Neural progenitor cell (in vitro differentiated cells): ENCODE data around the gene GAB1. TPM values are rescaled to one million over a fixed set of nuclear protein-coding genes. Genes with fewer than 3 reads are reported as not detected.

Experiments used
- DNase-seq: peaks from one replicate; pipeline ENCODE4 v3.0.0-alpha.2; 2016; ENCODE audit warnings: low spot score
- H2AFZ ChIP-seq: fragments of 200-600 bp; sonication (generic); replicated peaks from 2 replicates; pipeline ENCODE4 v1.6.1; 2016; ENCODE audit warnings: antibody characterized with exemption
- H3F3A ChIP-seq: fragments of 200-600 bp; sonication (generic); 2 replicates; pipeline ENCODE4 v1.6.1; 2016; ENCODE audit warnings: antibody characterized with exemption, low read depth
- H3K27ac ChIP-seq: fragments of 200-600 bp; sonication (generic); 2 replicates; pipeline ENCODE4 v1.5.1; 2016; ENCODE audit warnings: mild to moderate bottlenecking
- H3K27me3 ChIP-seq: fragments of 200-600 bp; sonication (generic); 2 replicates; pipeline ENCODE4 v1.6.1; 2016; ENCODE audit warnings: mild to moderate bottlenecking, moderate library complexity
- H3K36me3 ChIP-seq: fragments of 200-600 bp; sonication (generic); 2 replicates; pipeline ENCODE4 v1.5.1; 2016
- H3K4me1 ChIP-seq: fragments of 200-600 bp; sonication (generic); 2 replicates; pipeline ENCODE4 v1.6.1; 2016; ENCODE audit warnings: mixed run types
- H3K4me2 ChIP-seq: fragments of 200-600 bp; sonication (generic); 2 replicates; pipeline ENCODE4 v1.6.1; 2016
- H3K4me3 ChIP-seq: fragments of 200-600 bp; sonication (generic); 2 replicates; pipeline ENCODE4 v1.5.1; 2016
- H3K79me2 ChIP-seq: fragments of 200-600 bp; sonication (generic); 2 replicates; pipeline ENCODE4 v1.6.1; 2016; ENCODE audit warnings: low read depth
- H3K9ac ChIP-seq: fragments of 200-600 bp; sonication (generic); 2 replicates; pipeline ENCODE4 v1.6.1; 2016
- H3K9me3 ChIP-seq: fragments of 200-600 bp; sonication (generic); 2 replicates; pipeline ENCODE4 v1.5.1; 2016; ENCODE audit warnings: low read depth
- H4K20me1 ChIP-seq: fragments of 200-600 bp; sonication (generic); 2 replicates; pipeline ENCODE4 v1.6.1; 2016; ENCODE audit warnings: low read depth
- H3K27ac Mint-ChIP-seq: 3 replicates; pipeline ENCODE4 v1.8.0; 2021; ENCODE audit warnings: mixed read lengths
- H3K27me3 Mint-ChIP-seq: 2 replicates; pipeline ENCODE4 v1.8.0; 2022; ENCODE audit warnings: low read depth, mild to moderate bottlenecking, inconsistent platforms, moderate library complexity, mixed read lengths; ENCODE audit not compliant: insufficient read depth
- H3K36me3 Mint-ChIP-seq: 3 replicates; pipeline ENCODE4 v1.8.0; 2021; ENCODE audit warnings: mixed read lengths
- H3K4me1 Mint-ChIP-seq: 3 replicates; pipeline ENCODE4 v1.8.0; 2021; ENCODE audit warnings: mixed read lengths
- H3K4me3 Mint-ChIP-seq: 3 replicates; pipeline ENCODE4 v1.8.0; 2021; ENCODE audit warnings: mild to moderate bottlenecking, moderate library complexity, mixed read lengths
- H3K9me3 Mint-ChIP-seq: 3 replicates; pipeline ENCODE4 v1.8.0; 2020; ENCODE audit warnings: mixed read lengths
- CTCF ChIP-seq: fragments of 200-600 bp; sonication (generic); IDR thresholded peaks from 2 replicates; pipeline ENCODE4 v1.5.1; 2017; ENCODE audit warnings: antibody characterized with exemption, mild to moderate bottlenecking
- EZH2 ChIP-seq: fragments of 200-600 bp; sonication (generic); IDR thresholded peaks from 2 replicates; pipeline ENCODE4 v1.6.1; 2017; ENCODE audit warnings: antibody characterized with exemption, mild to moderate bottlenecking, moderate library complexity
- EZH2phosphoT487 ChIP-seq: fragments of 200-600 bp; sonication (generic); IDR thresholded peaks from 2 replicates; pipeline ENCODE4 v1.6.1; 2017; ENCODE audit warnings: antibody characterized with exemption
- microRNA-seq: library from miRNA; unstranded; fragments of <30 nt; microRNA quantifications from one replicate; pipeline ENCODE4, GENCODE V29; 2016
- small RNA-seq: library from RNA; depleted of rRNA; stranded (forward); fragments of <200 nt; gene quantifications from one replicate; pipeline ENCODE3, GENCODE V24; 2015
- total RNA-seq: library from RNA; depleted of rRNA; stranded (reverse); fragments of >200 nt; gene quantifications from 2 replicates; pipeline ENCODE4 v1.2.3, GENCODE V29; 2015; ENCODE audit warnings: low replicate concordance

The GAB1 gene
- total RNA-seq, 1 donor from 2014 or later, result 31.3 TPM

DNA sequence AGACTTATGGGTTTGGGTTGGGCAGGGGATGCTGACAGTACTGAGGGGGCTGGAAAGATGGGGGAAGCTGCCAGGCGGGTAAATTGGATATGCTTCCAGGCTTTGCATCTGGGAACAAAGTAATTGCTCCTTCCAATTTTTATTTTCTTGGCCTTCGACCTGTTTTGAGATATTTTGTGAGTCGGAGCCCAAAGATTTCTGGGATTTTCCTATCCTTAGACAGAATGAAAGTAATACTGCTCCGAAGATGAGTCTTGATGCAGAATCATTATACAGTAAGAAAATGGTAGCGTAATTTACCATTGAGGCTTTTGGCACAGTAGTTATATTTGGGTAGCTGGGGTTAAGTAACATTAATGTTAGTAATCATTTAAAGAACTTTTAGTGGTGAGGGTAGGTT lies 178.2 kb downstream of the GAB1 start:
- Histone ChIP-seq H3K27me3 (no peaks in the 10 kb centered on the region), H2AFZ (no peak overlapping the region), H3F3A (peaks cover 15% of the 10 kb centered on the region), H4K20me1 (peaks cover 54% of the 10 kb centered on the region), H3K36me3 (peaks cover 12% of the 10 kb centered on the region), H3K9me3 (no peaks in the 10 kb centered on the region), H3K79me2 (peaks cover 63% of the 10 kb centered on the region), H3K9ac (peak overlapping the region; percentile 92), H3K4me1 (peaks cover 9% of the 10 kb centered on the region), H3K4me2 (peak overlapping the region; percentile 92), H3K27ac (no peak overlapping the region), H3K4me3 (peak overlapping the region; percentile 92)
- H3K27ac Mint-ChIP-seq, result peak overlapping the region; percentile 1
- peak overlapping the region; percentile 99 for H3K4me3 Mint-ChIP-seq
- no peak for DNase-seq
- H3K27me3 Mint-ChIP-seq, result no peaks in the 10 kb centered on the region
- peaks cover 3% of the 10 kb centered on the region for H3K9me3 Mint-ChIP-seq
- H3K4me1 Mint-ChIP-seq, result peaks cover 30% of the 10 kb centered on the region
- H3K36me3 Mint-ChIP-seq, result peaks cover 25% of the 10 kb centered on the region
- TF ChIP-seq EZH2, result no peak
- TF ChIP-seq EZH2phosphoT487, result no peak
- no peak for TF ChIP-seq CTCF

- Histone ChIP-seq H3K9ac (peak overlapping the region; percentile 92), H3K27ac (no peak overlapping the region), H3K4me3 (peak overlapping the region; percentile 92), H3K36me3 (peaks cover 12% of the 10 kb centered on the region), H3K4me1 (peaks cover 9% of the 10 kb centered on the region), H3F3A (peaks cover 15% of the 10 kb centered on the region), H3K4me2 (peak overlapping the region; percentile 92), H3K79me2 (peaks cover 73% of the 10 kb centered on the region), H2AFZ (no peak overlapping the region), H3K27me3 (no peaks in the 10 kb centered on the region), H3K9me3 (no peaks in the 10 kb centered on the region), H4K20me1 (peaks cover 64% of the 10 kb centered on the region)
- H3K36me3 Mint-ChIP-seq, result peaks cover 27% of the 10 kb centered on the region
- DNase-seq, result no peak
- peaks cover 30% of the 10 kb centered on the region for H3K4me1 Mint-ChIP-seq
- H3K9me3 Mint-ChIP-seq, result peaks cover 3% of the 10 kb centered on the region
- H3K27ac Mint-ChIP-seq, result no peak overlapping the region
- no peaks in the 10 kb centered on the region for H3K27me3 Mint-ChIP-seq
- H3K4me3 Mint-ChIP-seq, result peak overlapping the region; percentile 99
- TF ChIP-seq EZH2phosphoT487 (no peak), EZH2 (no peak), CTCF (no peak)
These were observed 179.2 kb downstream of the GAB1 start for GRCh38 chr4:143515905-143516304.

DNA sequence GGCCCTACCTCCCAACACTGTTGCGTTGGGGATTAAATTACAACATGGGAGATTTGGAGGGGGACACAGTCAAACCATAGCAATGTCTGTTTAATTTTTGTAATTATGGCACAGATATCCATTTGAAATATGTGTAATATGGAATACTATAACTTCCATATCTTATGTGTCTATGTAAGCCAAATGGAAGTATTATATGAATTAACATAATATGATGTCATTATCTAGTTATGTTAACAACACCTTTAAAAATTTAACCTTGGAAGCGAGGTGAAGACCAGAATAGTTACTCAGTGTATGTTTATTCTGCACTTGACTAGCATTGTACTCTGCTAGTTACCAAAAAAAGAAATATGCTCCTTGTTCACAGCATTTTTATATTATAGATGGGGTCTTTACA lies 181.1 kb downstream of the GAB1 start:
- Histone ChIP-seq H3K4me1 (peaks cover 9% of the 10 kb centered on the region), H3K9ac (no peak overlapping the region), H3K9me3 (no peaks in the 10 kb centered on the region), H3K4me2 (no peak overlapping the region), H3F3A (peaks cover 15% of the 10 kb centered on the region), H3K27me3 (no peaks in the 10 kb centered on the region), H4K20me1 (peaks cover 83% of the 10 kb centered on the region), H3K27ac (no peak overlapping the region), H3K4me3 (no peak overlapping the region), H3K79me2 (peaks cover 92% of the 10 kb centered on the region), H2AFZ (no peak overlapping the region), H3K36me3 (peaks cover 29% of the 10 kb centered on the region)
- TF ChIP-seq EZH2phosphoT487, result no peak
- TF ChIP-seq EZH2, result no peak
- no peak for TF ChIP-seq CTCF
- Mint-ChIP-seq H3K4me3 (no peak overlapping the region), H3K36me3 (peaks cover 37% of the 10 kb centered on the region), H3K4me1 (peaks cover 30% of the 10 kb centered on the region), H3K9me3 (peaks cover 3% of the 10 kb centered on the region), H3K27me3 (no peaks in the 10 kb centered on the region), H3K27ac (no peak overlapping the region)
- DNase-seq, result no peak

Small RNA genes lying within 50 kb of the gene (microRNA-seq; reads per million reads assigned to microRNA genes)
- gene MIR3139, result not detected

Small RNA genes lying within 50 kb of the gene (small RNA-seq; reads per million reads assigned to genes)
- gene MIR3139, result not detected
- not detected for gene RF00019

Other genes starting within 250 kb of the GAB1 start
- gene USP38, start 152.0 kb upstream of the GAB1 start, total RNA-seq, result 10.4 and 11.4 TPM in 2 replicates
- 114 and 176 TPM in 2 replicates for gene SMARCA5, start 176.8 kb downstream of the GAB1 start, total RNA-seq